Measurements from ENCODE around the gene CDK10.

GRCh38 chr16:89723279-89724250 is 37.1 kb downstream of the CDK10 start:
- TF ChIP-seq EZH2 (IDR thresholded peaks at IDR 0.05; ENCODE audit: borderline replicate concordance, low read length) (no peak), CTCF (conservative IDR thresholded peaks at IDR 0.05 in 1 of 2, IDR thresholded peaks at IDR 0.05 in 1 of 2; ENCODE audit: extremely low read depth in 1 of 2, insufficient read depth in 1 of 2, low read depth in 1 of 2, low read length in 2 of 2) (no peak)

All from mammary epithelial cell (primary cell).